HCT116 (cell line): ENCODE measurements around the gene PVR. TPM values are rescaled to one million over a fixed set of nuclear protein-coding genes. Genes with fewer than 3 reads are reported as not detected.

Experiments
- ATAC-seq: fragments of 200-7000 bp; cut with Tn5 transposase; 2 replicates; pipeline ENCODE4 v1.9.1; 2020; ENCODE audit warnings: mild to moderate bottlenecking, moderate library complexity
- BruUV-seq: library from RNA; stranded (reverse); fragments of 400-500 nt; replicated peaks from 2 replicates; lab custom pipeline; 2021; lab: Mats Ljungman, UMichigan
- CTCF ChIA-PET: fragments of 300-600 bp; sonication (Branson Sonifier 250); formaldehyde crosslinking; loops from one replicate; lab custom pipeline; 2021; ENCODE audit warnings: antibody characterized with exemption; lab: Charles Lee
- POLR2A ChIA-PET: fragments of 300-600, 350-600 bp; sonication (Branson Sonifier 250); formaldehyde crosslinking; loops from one replicate; lab custom pipeline; 2021; ENCODE audit warnings: antibody characterized with exemption; lab: Charles Lee
- RAD21 ChIA-PET, 2 experiments: fragments of 300-600 bp; sonication (Branson Sonifier 250); formaldehyde crosslinking; loops; one replicate each; lab custom pipeline; 2023; ENCODE audit warnings: low total read pairs in 2 of 2; ENCODE audit not compliant: uncharacterized antibody in 2 of 2, unreplicated experiment in 2 of 2, low non-redundant PET in 1 of 2; lab: Charles Lee
- DNase-seq: peaks from one replicate; pipeline ENCODE4 v3.0.0-alpha.2; 2010; ENCODE audit warnings: low read depth, low spot score
- H2AFZ ChIP-seq: fragments of 200-600 bp; shearing (Covaris generic), sonication (generic); 2 replicates; pipeline ENCODE4 v1.6.1; 2017; ENCODE audit warnings: low read depth, mixed run types, mixed read lengths, antibody characterized with exemption, low read length; ENCODE audit not compliant: poor library complexity, severe bottlenecking
- H3K27ac ChIP-seq: 2 replicates; pipeline ENCODE4 v1.5.1; 2012; ENCODE audit warnings: low read depth, low read length
- H3K27me3 ChIP-seq: fragments of 200-600 bp; sonication (generic); 2 replicates; pipeline ENCODE4 v1.6.1; 2016; ENCODE audit warnings: mixed run types, low read length, mixed read lengths; ENCODE audit not compliant: insufficient read depth
- H3K36me3 ChIP-seq, 2 experiments: fragments of 200-500 bp in 1 of 2; fragments of 200-600 bp in 1 of 2; sonication (Bioruptor generic) in 1 of 2; sonication (generic) in 1 of 2; 2 replicates each; pipeline versions ENCODE4 v1.5.1 to v1.6.1; 2014 to 2016; ENCODE audit warnings: low read length in 2 of 2, inconsistent platforms in 1 of 2, mixed read lengths in 1 of 2, mixed run types in 1 of 2; ENCODE audit not compliant: insufficient read depth in 2 of 2, control insufficient read depth in 1 of 2
- H3K4me1 ChIP-seq, 2 experiments: fragments of 200-600 bp in 1 of 2; sonication (generic) in 1 of 2; 2 replicates each; pipeline versions ENCODE4 v1.5.1 to v1.6.1; 2012 to 2017; ENCODE audit warnings: low read length in 2 of 2, inconsistent platforms in 1 of 2, mild to moderate bottlenecking in 1 of 2, mixed read lengths in 1 of 2, mixed run types in 1 of 2, moderate library complexity in 1 of 2; ENCODE audit not compliant: insufficient read depth in 2 of 2, control insufficient read depth in 1 of 2
- H3K4me2 ChIP-seq: fragments of 200-600 bp; sonication (generic); 2 replicates; pipeline ENCODE4 v1.6.1; 2017; ENCODE audit warnings: mixed run types, low read length, mixed read lengths
- H3K4me3 ChIP-seq, 2 experiments: fragments of 200-600 bp in 1 of 2; sonication (generic) in 1 of 2; replicated peaks in 1 of 2; 2 replicates each; pipeline ENCODE4 v1.5.1; 2011 to 2016; ENCODE audit warnings: low read length in 2 of 2, control low read depth in 1 of 2, low read depth in 1 of 2, mild to moderate bottlenecking in 1 of 2, mixed read lengths in 1 of 2, mixed run types in 1 of 2
- H3K79me2 ChIP-seq: fragments of 200-600 bp; sonication (generic); 2 replicates; pipeline ENCODE4 v1.6.1; 2017; ENCODE audit warnings: mild to moderate bottlenecking, mixed run types, low read length, moderate library complexity, mixed read lengths; ENCODE audit not compliant: insufficient read depth
- H3K9ac ChIP-seq: fragments of 200-600 bp; sonication (generic); 2 replicates; pipeline ENCODE4 v1.6.1; 2016; ENCODE audit warnings: low read length, mixed read lengths
- H3K9me2 ChIP-seq: fragments of 200-600 bp; sonication (generic), shearing (Covaris generic); 2 replicates; pipeline ENCODE4 v1.6.1; 2017; ENCODE audit warnings: mixed run types, mild to moderate bottlenecking, moderate library complexity; ENCODE audit not compliant: insufficient read depth
- H3K9me3 ChIP-seq, 2 experiments: fragments of 200-500 bp in 1 of 2; fragments of 200-600 bp in 1 of 2; sonication (Bioruptor generic) in 1 of 2; sonication (generic) in 1 of 2; 2 replicates each; pipeline ENCODE4 v1.6.1; 2014 to 2017; ENCODE audit warnings: low read length in 2 of 2, mixed read lengths in 2 of 2, inconsistent platforms in 1 of 2, low read depth in 1 of 2, mild to moderate bottlenecking in 1 of 2, mixed run types in 1 of 2, moderate library complexity in 1 of 2; ENCODE audit not compliant: control insufficient read depth in 1 of 2, insufficient read depth in 1 of 2
- H4K20me1 ChIP-seq: fragments of 200-600 bp; sonication (generic), shearing (Covaris generic); 2 replicates; pipeline ENCODE4 v1.6.1; 2017; ENCODE audit warnings: mixed run types, mild to moderate bottlenecking, moderate library complexity; ENCODE audit not compliant: insufficient read depth
- ATF3 ChIP-seq: IDR thresholded peaks from 2 replicates; pipeline ENCODE4 v1.6.1; 2012
- CEBPB ChIP-seq: IDR thresholded peaks from 2 replicates; pipeline ENCODE4 v1.6.1; 2012; ENCODE audit warnings: low read depth
- ELF1 ChIP-seq: IDR thresholded peaks from 2 replicates; pipeline ENCODE4 v1.6.1; 2012; ENCODE audit warnings: low read depth, borderline replicate concordance
- EZH2 ChIP-seq: fragments of 200-600 bp; sonication (generic); IDR thresholded peaks from 2 replicates; pipeline ENCODE4 v1.6.1; 2017; ENCODE audit warnings: antibody characterized with exemption, mixed run types
- EZH2phosphoT487 ChIP-seq: fragments of 200-600 bp; IDR thresholded peaks from 2 replicates; pipeline ENCODE4 v1.6.1; 2018; ENCODE audit warnings: antibody characterized with exemption, borderline replicate concordance
- FOSL1 ChIP-seq: IDR thresholded peaks from 2 replicates; pipeline ENCODE4 v1.6.1; 2012; ENCODE audit warnings: low read depth
- MAX ChIP-seq: IDR thresholded peaks from 2 replicates; pipeline ENCODE4 v1.6.1; 2012
- POLR2A ChIP-seq: IDR thresholded peaks from 2 replicates; pipeline ENCODE4 v1.7.0; 2011; ENCODE audit warnings: borderline replicate concordance; ENCODE audit not compliant: insufficient read depth, insufficient read length; ENCODE audit errors: extremely low read depth
- POLR2AphosphoS5 ChIP-seq: IDR thresholded peaks from 2 replicates; pipeline ENCODE4 v1.6.1; 2011; ENCODE audit warnings: mild to moderate bottlenecking, low read depth, low read length, moderate library complexity
- REST ChIP-seq: IDR thresholded peaks from 2 replicates; pipeline ENCODE4 v1.6.1; 2012; ENCODE audit warnings: low read depth
- SP1 ChIP-seq: IDR thresholded peaks from 2 replicates; pipeline ENCODE4 v1.6.1; 2012; ENCODE audit warnings: low read depth
- SRF ChIP-seq: IDR thresholded peaks from 2 replicates; pipeline ENCODE4 v1.6.1; 2012; ENCODE audit warnings: low read depth
- TCF7L2 ChIP-seq: IDR thresholded peaks from 2 replicates; pipeline ENCODE4 v1.7.0; 2011; ENCODE audit warnings: borderline replicate concordance, inconsistent platforms; ENCODE audit not compliant: insufficient read depth, insufficient read length; ENCODE audit errors: extremely low read depth
- YY1 ChIP-seq: IDR thresholded peaks from 2 replicates; pipeline ENCODE4 v1.6.1; 2011; ENCODE audit warnings: low read length, low read depth, moderate library complexity, mild to moderate bottlenecking; ENCODE audit not compliant: insufficient replicate concordance; ENCODE audit errors: extremely low read depth
- ZNF274 ChIP-seq: fragments of 200-500 bp; sonication (Bioruptor generic); IDR thresholded peaks from 2 replicates; pipeline ENCODE4 v1.6.1; 2014; ENCODE audit warnings: mild to moderate bottlenecking, low read depth, low read length, inconsistent platforms
- intact Hi-C: fragments of 100-400 bp; cut with micrococcal nuclease; formaldehyde crosslinking; loops from 2 replicates; pipeline ENCODE4 v1.10.0; 2022
- total RNA-seq: library from RNA; stranded (reverse); gene quantifications from one replicate; pipeline ENCODE4 v1.2.1, GENCODE V29; 2021; ENCODE audit not compliant: unreplicated experiment

The PVR gene
- total RNA-seq, 1 experiment from 2014 or later: 62.0 TPM

- BruUV-seq: no TSS peak
- Histone ChIP-seq H3K4me3 (no peak overlapping the region), H3K79me2 (no peaks in the 10 kb centered on the region), H3K27ac (no peak overlapping the region), H3K9me3 (no peaks in the 10 kb centered on the region), H4K20me1 (no peaks in the 10 kb centered on the region), H3K9me2 (no peaks in the 10 kb centered on the region), H3K4me1 (peaks cover 0 to 23% of the 10 kb centered on the region in 2 experiments; a peak in 2 of 4 replicates), H3K9ac (no peak overlapping the region), H3K4me2 (no peak overlapping the region)
- intact Hi-C loops: no loop called here
- CTCF ChIA-PET: interaction anchor here (1.0 kb wide), 1 partner anchor 10 kb away, joined by 3 read pairs; no protein-coding TSS in a partner anchor
- POLR2A ChIA-PET: no interaction called here
- ATAC-seq: no peak
- TF ChIP-seq FOSL1 (no peak), TCF7L2 (no peak), CEBPB (no peak), ZNF274 (no peak), YY1 (no peak)
- TF ChIP-seq, all 23 proteins: peak for 0
- RAD21 ChIA-PET: interaction anchor here in 1 of 2 experiments (0.6 kb wide), 1 partner anchor 59 kb away, joined by 4 read pairs; no protein-coding TSS in a partner anchor
- H3K36me3 ChIP-seq: peaks cover 2 to 14% of the 10 kb centered on the region in 2 experiments; a peak in 2 of 4 replicates
- no peak for DNase-seq
- H3K27me3 ChIP-seq: no peaks in the 10 kb centered on the region
- H2AFZ ChIP-seq: no peak overlapping the region
These were observed 23.3 kb downstream of the PVR start for GRCh38 chr19:44666852-44667556.

- Histone ChIP-seq H3K4me2 (no peak overlapping the region), H4K20me1 (no peaks in the 10 kb centered on the region), H3K27ac (no peak overlapping the region), H2AFZ (no peak overlapping the region), H3K9me2 (no peaks in the 10 kb centered on the region), H3K9me3 (no peaks in the 10 kb centered on the region), H3K4me3 (no peak overlapping the region), H3K27me3 (no peaks in the 10 kb centered on the region), H3K4me1 (peaks cover 0 to 23% of the 10 kb centered on the region in 2 experiments; a peak in 2 of 4 replicates), H3K79me2 (no peaks in the 10 kb centered on the region), H3K9ac (no peak overlapping the region), H3K36me3 (no peaks in the 10 kb centered on the region)
- no peak for DNase-seq
- intact Hi-C loops: no loop called here
- RAD21 ChIA-PET: interaction anchor here in 1 of 2 experiments (0.6 kb wide), 1 partner anchor 59 kb away, joined by 9 read pairs; no protein-coding TSS in a partner anchor
- no TSS peak for BruUV-seq
- no peak for ATAC-seq
- POLR2A ChIA-PET: no interaction called here
- CTCF ChIA-PET: no interaction called here
- TF ChIP-seq ATF3 (no peak), FOSL1 (no peak), REST (no peak), EZH2phosphoT487 (no peak), SP1 (no peak), SRF (no peak), MAX (no peak), POLR2A (no peak), ELF1 (no peak), POLR2AphosphoS5 (no peak), TCF7L2 (no peak), EZH2 (no peak), CEBPB (no peak)
These were observed 25.5 kb downstream of the PVR start for GRCh38 chr19:44668985-44669764.
